Stimulated activated CD8-positive, alpha-beta memory T cell treated with anti-CD3 and anti-CD28 coated beads, Interleukin-2, amount 100 ng/mL, for 48 hours (primary cell): ENCODE data around the gene UGT3A1.

Source experiments
- DNase-seq, 2 donors: peaks; one replicate each; pipeline ENCODE4 v3.0.0-alpha.2; 2020; ENCODE audit warnings: low read depth in 2 of 2

Gene UGT3A1

GRCh38 chr5:35908814-35909213, 82.4 kb downstream of the UGT3A1 start:
- DNase-seq: no peak

- no peak for DNase-seq
Measured at GRCh38 chr5:35908228-35908627, 83.0 kb downstream of the UGT3A1 start.

GRCh38 chr5:35904443-35905132, 86.6 kb downstream of the UGT3A1 start:
- DNase-seq: no peak

GRCh38 chr5:35903631-35904203, 87.5 kb downstream of the UGT3A1 start:
- DNase-seq: no peak

GRCh38 chr5:35902046-35902672, 89.0 kb downstream of the UGT3A1 start:
- no peak for DNase-seq
